Caco-2 (cell line): ENCODE results near the gene SORBS1. TPM values are rescaled to one million over a fixed set of nuclear protein-coding genes. Genes with fewer than 3 reads are reported as not detected.
A peak's percentile ranks its signal among the peaks of the same experiment; 100 is the strongest.

Source experiments
- BruUV-seq: library from RNA; stranded (reverse); fragments of 400-500 nt; replicated peaks from 2 replicates; lab custom pipeline; 2021; lab: Mats Ljungman, UMichigan
- CTCF ChIA-PET: fragments of 300-600 bp; sonication (Branson Sonifier 250); formaldehyde crosslinking; loops from one replicate; lab custom pipeline; 2022; ENCODE audit warnings: antibody characterized with exemption; lab: Charles Lee
- POLR2A ChIA-PET: fragments of 300-600 bp; sonication (Branson Sonifier 250); formaldehyde crosslinking; loops from one replicate; lab custom pipeline; 2022; ENCODE audit warnings: antibody characterized with exemption; lab: Charles Lee
- DNase-seq, 2 experiments: peaks; one replicate each; pipeline versions ENCODE4 v3.0.0 to v3.0.0-alpha.2; 2020 to 2022
- H3K27me3 ChIP-seq: replicated peaks from 2 replicates; pipeline ENCODE4 v1.6.0; 2011; ENCODE audit warnings: low read length; ENCODE audit not compliant: control insufficient read depth, insufficient read depth
- H3K36me3 ChIP-seq: 2 replicates; pipeline ENCODE4 v1.5.1; 2011; ENCODE audit warnings: low read length; ENCODE audit not compliant: control insufficient read depth, insufficient read depth
- H3K4me1 ChIP-seq: fragments of 250-450 bp; sonication (Bioruptor Pico); 2 replicates; pipeline ENCODE4 v1.5.1; 2020; ENCODE audit warnings: mild to moderate bottlenecking
- H3K4me3 ChIP-seq: 2 replicates; pipeline ENCODE4 v1.5.1; 2011; ENCODE audit warnings: low read depth, mild to moderate bottlenecking, control low read depth, low read length
- H3K9me3 ChIP-seq: fragments of 250-450 bp; sonication (Bioruptor Pico); 2 replicates; pipeline ENCODE4 v1.5.1; 2020; ENCODE audit warnings: mild to moderate bottlenecking, moderate library complexity
- H3K27ac Mint-ChIP-seq: one replicate; pipeline ENCODE4 v1.8.0; 2022; ENCODE audit warnings: mixed read lengths; ENCODE audit not compliant: unreplicated experiment
- H3K27me3 Mint-ChIP-seq: one replicate; pipeline ENCODE4 v1.8.0; 2022; ENCODE audit warnings: mixed read lengths; ENCODE audit not compliant: insufficient read depth, unreplicated experiment
- H3K36me3 Mint-ChIP-seq: one replicate; pipeline ENCODE4 v1.8.0; 2022; ENCODE audit warnings: mild to moderate bottlenecking, mixed read lengths; ENCODE audit not compliant: insufficient read depth, unreplicated experiment
- H3K4me1 Mint-ChIP-seq: one replicate; pipeline ENCODE4 v1.8.0; 2022; ENCODE audit warnings: low read depth, mixed read lengths; ENCODE audit not compliant: unreplicated experiment
- H3K4me3 Mint-ChIP-seq: one replicate; pipeline ENCODE4 v1.8.0; 2022; ENCODE audit warnings: mild to moderate bottlenecking, moderate library complexity, mixed read lengths; ENCODE audit not compliant: unreplicated experiment
- H3K9me3 Mint-ChIP-seq: one replicate; pipeline ENCODE4 v1.8.0; 2022; ENCODE audit warnings: mixed read lengths; ENCODE audit not compliant: unreplicated experiment
- intact Hi-C: fragments of 100-400 bp; cut with micrococcal nuclease; formaldehyde crosslinking; loops from one replicate; pipeline ENCODE4 v1.10.0; 2022; ENCODE audit not compliant: unreplicated experiment
- total RNA-seq: library from RNA; stranded (reverse); gene quantifications from 2 replicates; pipeline ENCODE4 v1.2.3, GENCODE V29; 2022
- TF ChIP-seq, protein P1 (sequence below), 2 experiments: fragments of 200-600 bp in 1 of 2; IDR thresholded peaks; 1 replicate in 1 of 2; 2 replicates in 1 of 2; pipeline versions ENCODE4 v1.5.1 to v1.8.0; 2011 to 2022; ENCODE audit warnings: antibody characterized with exemption in 1 of 2, control low read depth in 1 of 2, inconsistent platforms in 1 of 2, low read depth in 1 of 2, low read length in 1 of 2, mild to moderate bottlenecking in 1 of 2, moderate library complexity in 1 of 2; ENCODE audit not compliant: insufficient read depth in 1 of 2, severe bottlenecking in 1 of 2, unreplicated experiment in 1 of 2

Gene SORBS1
- total RNA-seq, 1 experiment from 2014 or later: 39.3 TPM

GRCh38 chr10:95356190-95356955 lies 204.8 kb downstream of the SORBS1 start:
- TF ChIP-seq, protein P1, sequence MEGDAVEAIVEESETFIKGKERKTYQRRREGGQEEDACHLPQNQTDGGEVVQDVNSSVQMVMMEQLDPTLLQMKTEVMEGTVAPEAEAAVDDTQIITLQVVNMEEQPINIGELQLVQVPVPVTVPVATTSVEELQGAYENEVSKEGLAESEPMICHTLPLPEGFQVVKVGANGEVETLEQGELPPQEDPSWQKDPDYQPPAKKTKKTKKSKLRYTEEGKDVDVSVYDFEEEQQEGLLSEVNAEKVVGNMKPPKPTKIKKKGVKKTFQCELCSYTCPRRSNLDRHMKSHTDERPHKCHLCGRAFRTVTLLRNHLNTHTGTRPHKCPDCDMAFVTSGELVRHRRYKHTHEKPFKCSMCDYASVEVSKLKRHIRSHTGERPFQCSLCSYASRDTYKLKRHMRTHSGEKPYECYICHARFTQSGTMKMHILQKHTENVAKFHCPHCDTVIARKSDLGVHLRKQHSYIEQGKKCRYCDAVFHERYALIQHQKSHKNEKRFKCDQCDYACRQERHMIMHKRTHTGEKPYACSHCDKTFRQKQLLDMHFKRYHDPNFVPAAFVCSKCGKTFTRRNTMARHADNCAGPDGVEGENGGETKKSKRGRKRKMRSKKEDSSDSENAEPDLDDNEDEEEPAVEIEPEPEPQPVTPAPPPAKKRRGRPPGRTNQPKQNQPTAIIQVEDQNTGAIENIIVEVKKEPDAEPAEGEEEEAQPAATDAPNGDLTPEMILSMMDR (IDR thresholded peaks at IDR 0.05; ENCODE audit: insufficient read depth in 1 of 2, low read depth in 1 of 2, low read length in 1 of 2, severe bottlenecking in 1 of 2, unreplicated experiment in 1 of 2): no peak
- peak overlapping the region; percentile 43 for H3K27ac Mint-ChIP-seq
- no peaks in the 10 kb centered on the region for H3K9me3 Mint-ChIP-seq
- no peaks in the 10 kb centered on the region for H3K27me3 Mint-ChIP-seq
- no peaks in the 10 kb centered on the region for H3K27me3 ChIP-seq
- CTCF ChIA-PET: no interaction called here
- DNase-seq: no peak
- no TSS peak for BruUV-seq
- POLR2A ChIA-PET: no interaction called here
- H3K36me3 Mint-ChIP-seq: peaks cover 23% of the 10 kb centered on the region
- no peaks in the 10 kb centered on the region for H3K9me3 ChIP-seq
- peaks cover 15% of the 10 kb centered on the region for H3K4me1 ChIP-seq
- no peak overlapping the region for H3K4me3 ChIP-seq
- H3K4me3 Mint-ChIP-seq: no peak overlapping the region
- peaks cover 8% of the 10 kb centered on the region for H3K36me3 ChIP-seq
- intact Hi-C loops: no loop called here
- peaks cover 13% of the 10 kb centered on the region for H3K4me1 Mint-ChIP-seq

DNA sequence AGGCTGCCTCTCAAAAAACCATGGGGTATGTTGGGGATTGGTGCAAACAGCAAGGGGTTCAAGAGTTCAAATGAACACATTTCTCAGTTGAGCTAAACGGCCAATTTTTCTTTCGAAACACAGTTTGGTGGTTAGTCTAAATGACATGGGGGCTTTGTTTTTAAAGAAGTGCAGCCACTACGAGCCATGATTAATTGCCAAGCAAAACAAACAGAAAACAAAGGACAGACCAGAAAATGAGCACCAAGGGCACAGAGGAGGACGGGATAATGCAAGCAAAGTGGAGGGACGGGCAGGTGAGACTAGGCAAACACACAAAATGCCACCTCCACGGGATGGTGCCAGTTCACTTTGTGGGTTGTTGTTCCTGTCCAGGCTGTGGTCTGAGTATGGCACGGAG lies 205.9 kb downstream of the SORBS1 start:
- Histone ChIP-seq H3K4me1 (peaks cover 17% of the 10 kb centered on the region), H3K9me3 (no peaks in the 10 kb centered on the region), H3K36me3 (peaks cover 8% of the 10 kb centered on the region), H3K4me3 (no peak overlapping the region), H3K27me3 (no peaks in the 10 kb centered on the region)
- TF ChIP-seq, protein P1 (IDR thresholded peaks at IDR 0.05; ENCODE audit: insufficient read depth in 1 of 2, low read depth in 1 of 2, low read length in 1 of 2, severe bottlenecking in 1 of 2, unreplicated experiment in 1 of 2): no peak
- ChIA-PET POLR2A (no interaction called here), CTCF (no interaction called here)
- DNase-seq: no peak
- Mint-ChIP-seq H3K36me3 (peaks cover 27% of the 10 kb centered on the region), H3K27ac (peak overlapping the region; percentile 43), H3K4me1 (peaks cover 18% of the 10 kb centered on the region), H3K4me3 (no peak overlapping the region), H3K9me3 (no peaks in the 10 kb centered on the region), H3K27me3 (no peaks in the 10 kb centered on the region)
- intact Hi-C loops: no loop called here
- BruUV-seq: no TSS peak

DNA sequence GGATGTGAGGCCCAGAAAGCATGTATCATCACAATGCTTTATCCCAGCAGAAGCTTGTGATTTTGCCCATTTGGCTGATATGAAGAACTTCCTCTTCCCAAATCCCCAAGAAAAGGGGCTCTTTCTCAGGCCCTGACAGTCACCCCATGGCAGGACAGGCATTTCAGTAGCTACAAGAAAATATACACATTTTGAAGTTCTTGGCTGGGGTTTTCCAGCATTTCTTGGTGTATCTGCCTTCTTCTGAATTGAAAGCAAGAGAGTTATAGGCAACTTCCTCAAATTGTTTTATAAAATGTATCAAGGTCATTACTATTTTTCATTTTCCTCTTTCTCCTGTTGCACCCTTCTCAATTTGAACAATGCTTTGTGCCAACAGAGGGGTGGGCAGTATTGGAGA lies 207.1 kb downstream of the SORBS1 start:
- peaks cover 24% of the 10 kb centered on the region for H3K4me1 Mint-ChIP-seq
- Histone ChIP-seq H3K36me3 (peaks cover 8% of the 10 kb centered on the region), H3K4me3 (no peak overlapping the region), H3K4me1 (peaks cover 24% of the 10 kb centered on the region), H3K9me3 (no peaks in the 10 kb centered on the region), H3K27me3 (no peaks in the 10 kb centered on the region)
- H3K4me3 Mint-ChIP-seq: no peak overlapping the region
- intact Hi-C loops: no loop called here
- no peaks in the 10 kb centered on the region for H3K27me3 Mint-ChIP-seq
- DNase-seq: no peak
- TF ChIP-seq, protein P1 (IDR thresholded peaks at IDR 0.05; ENCODE audit: insufficient read depth in 1 of 2, low read depth in 1 of 2, low read length in 1 of 2, severe bottlenecking in 1 of 2, unreplicated experiment in 1 of 2): no peak
- H3K27ac Mint-ChIP-seq: no peak overlapping the region
- ChIA-PET CTCF (interaction anchor here (0.6 to 0.7 kb wide), 2 partner anchors 46 to 224 kb away, joined by 3 read pairs; no protein-coding TSS in a partner anchor), POLR2A (no interaction called here)
- peaks cover 35% of the 10 kb centered on the region for H3K36me3 Mint-ChIP-seq
- no peaks in the 10 kb centered on the region for H3K9me3 Mint-ChIP-seq
- no TSS peak for BruUV-seq
